ENCODE results near the gene TRAF7.
"Not testable (repeated sequence)": the region's sequence is repeated elsewhere in the genome, so short reads cannot be mapped to it uniquely, and the experiment has no call there.

The TRAF7 gene

DNA sequence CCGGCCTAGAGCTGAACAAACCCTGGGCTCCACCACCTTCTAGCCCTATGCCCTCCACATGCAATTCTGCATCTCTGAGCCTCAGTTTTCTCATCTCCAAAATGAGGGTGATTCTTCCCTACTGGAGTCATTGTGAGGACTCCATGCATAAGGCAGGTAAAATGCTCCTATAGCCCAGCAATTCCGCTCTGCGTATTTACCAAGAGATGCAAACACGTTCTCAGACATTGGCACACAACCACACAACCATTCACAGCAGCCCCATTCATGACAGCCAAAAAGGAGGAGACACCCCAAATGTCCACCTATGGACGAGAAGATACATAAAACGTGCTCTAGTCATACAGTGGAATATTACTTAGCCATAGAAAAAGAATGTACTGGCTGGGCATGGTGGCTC is 44.7 kb downstream of the TRAF7 start:
- H4K20me1 ChIP-seq (ENCODE audit: insufficient read depth, low read length, poor library complexity, severe bottlenecking), result no peaks in the 10 kb centered on the region
- no peak for TF ChIP-seq CTCF (conservative IDR thresholded peaks at IDR 0.05; ENCODE audit: low read length)
- TF ChIP-seq EZH2phosphoT487 (IDR thresholded peaks at IDR 0.05; ENCODE audit: borderline replicate concordance), result no peak
- no peaks in the 10 kb centered on the region for H3F3A ChIP-seq (ENCODE audit: low read depth)

DNA sequence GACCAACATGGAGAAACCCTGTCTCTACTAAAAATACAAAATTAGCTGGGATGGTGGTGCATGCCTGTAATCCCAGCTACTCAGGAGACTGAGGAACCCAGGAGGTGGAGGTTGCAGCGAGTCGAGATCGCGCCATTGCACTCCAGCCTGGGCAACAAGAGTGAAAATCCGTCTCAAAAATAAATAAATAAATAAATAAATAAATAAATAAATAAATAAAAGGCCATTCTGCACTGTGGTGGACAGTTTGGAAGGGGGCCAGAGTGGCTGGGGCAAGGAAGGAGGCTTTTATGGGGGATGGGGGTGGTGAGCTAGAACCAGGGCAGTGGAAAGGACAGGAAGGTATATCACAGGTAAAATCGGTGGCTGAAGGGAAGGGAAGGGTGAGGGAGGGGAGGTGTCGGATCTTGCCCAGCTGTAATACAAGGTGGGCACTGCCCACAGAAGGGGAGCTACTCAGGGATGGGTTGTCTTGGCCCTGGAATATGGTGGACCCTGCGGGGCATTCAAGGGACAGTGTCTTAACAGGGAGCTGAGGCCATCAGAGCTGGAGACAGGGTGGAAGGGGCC is 47.6 kb downstream of the TRAF7 start:
- not testable (repeated sequence) for H3K9me2 ChIP-seq (replicated peaks; ENCODE audit: low read depth, low read length); H3K9me3 ChIP-seq (ENCODE audit: insufficient read depth, low read depth, low read length); H3K4me1 ChIP-seq (ENCODE audit: insufficient read depth, low read length, poor library complexity, severe bottlenecking); H3K79me2 ChIP-seq (ENCODE audit: insufficient read depth, low read length); H3K9ac ChIP-seq (ENCODE audit: low read depth, low read length, poor library complexity, severe bottlenecking); H2AFZ ChIP-seq (ENCODE audit: low read length); H3K4me2 ChIP-seq (ENCODE audit: low read depth, low read length, poor library complexity, severe bottlenecking); H3K27me3 ChIP-seq (ENCODE audit: insufficient read depth, low read length, poor library complexity, severe bottlenecking); H4K20me1 ChIP-seq (ENCODE audit: insufficient read depth, low read length, poor library complexity, severe bottlenecking); H3F3A ChIP-seq (ENCODE audit: low read depth); H3K4me3 ChIP-seq (ENCODE audit: low read length, poor library complexity, severe bottlenecking); H3K36me3 ChIP-seq (ENCODE audit: insufficient read depth, low read length)

More for the DNA sequence above, 44.7 kb downstream of the TRAF7 start:
- Histone ChIP-seq H3K9ac (ENCODE audit: low read depth, low read length, poor library complexity, severe bottlenecking) (no peak overlapping the region), H3K27me3 (ENCODE audit: insufficient read depth, low read length, poor library complexity, severe bottlenecking) (no peaks in the 10 kb centered on the region), H3K4me3 (ENCODE audit: low read length, poor library complexity, severe bottlenecking) (no peak overlapping the region), H3K9me3 (ENCODE audit: insufficient read depth, low read depth, low read length) (no peaks in the 10 kb centered on the region), H3K9me2 (replicated peaks; ENCODE audit: low read depth, low read length) (no peaks in the 10 kb centered on the region), H3K4me1 (ENCODE audit: insufficient read depth, low read length, poor library complexity, severe bottlenecking) (no peaks in the 10 kb centered on the region), H3K4me2 (ENCODE audit: low read depth, low read length, poor library complexity, severe bottlenecking) (no peak overlapping the region), H3K36me3 (ENCODE audit: insufficient read depth, low read length) (no peaks in the 10 kb centered on the region), H2AFZ (ENCODE audit: low read length) (no peak overlapping the region), H3K79me2 (ENCODE audit: insufficient read depth, low read length) (no peaks in the 10 kb centered on the region)

DNA sequence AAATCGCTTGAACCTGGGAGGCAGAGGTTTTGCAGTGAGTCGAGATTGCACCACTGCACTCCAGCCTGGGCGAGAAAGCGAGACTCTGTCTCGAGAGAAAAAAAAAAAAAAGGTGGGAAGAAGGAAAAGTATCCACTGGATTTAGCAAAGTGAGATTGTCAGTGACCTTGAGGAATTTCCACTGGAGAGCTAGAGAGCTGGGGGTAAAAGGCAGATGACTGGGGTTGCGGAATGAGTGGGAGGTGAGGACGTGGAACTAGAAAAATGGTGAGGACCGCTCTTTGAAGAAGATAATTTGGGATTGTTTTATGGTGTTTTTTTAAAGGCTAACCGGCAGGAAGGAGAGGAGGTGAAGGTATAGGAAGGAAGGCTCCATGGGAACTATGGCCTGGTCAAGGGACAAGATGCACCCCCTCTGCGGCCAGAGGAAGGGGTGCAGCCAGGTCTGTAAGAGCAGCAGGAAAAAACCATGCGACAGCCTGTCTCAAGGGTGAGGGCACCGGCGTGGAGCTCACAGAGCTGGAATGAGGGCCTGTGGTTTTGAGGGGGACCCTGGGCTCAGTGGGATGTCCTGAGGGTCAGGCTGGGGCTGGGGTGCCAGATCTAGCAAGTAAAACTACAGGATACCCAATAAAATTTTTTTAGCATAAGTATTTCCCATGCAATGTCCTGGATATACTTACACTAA is 49.0 kb downstream of the TRAF7 start:
- peak overlapping the region; percentile 79 for H3K9ac ChIP-seq (ENCODE audit: low read depth, low read length, poor library complexity, severe bottlenecking)
- no peaks in the 10 kb centered on the region for H3K27me3 ChIP-seq (ENCODE audit: insufficient read depth, low read length, poor library complexity, severe bottlenecking)
- no peaks in the 10 kb centered on the region for H3K4me1 ChIP-seq (ENCODE audit: insufficient read depth, low read length, poor library complexity, severe bottlenecking)
- no peaks in the 10 kb centered on the region for H3K36me3 ChIP-seq (ENCODE audit: insufficient read depth, low read length)
- H3K4me2 ChIP-seq (ENCODE audit: low read depth, low read length, poor library complexity, severe bottlenecking), result peak overlapping the region; percentile 81
- no peaks in the 10 kb centered on the region for H4K20me1 ChIP-seq (ENCODE audit: insufficient read depth, low read length, poor library complexity, severe bottlenecking)
- peak overlapping the region; percentile 71 for H2AFZ ChIP-seq (ENCODE audit: low read length)
- no peaks in the 10 kb centered on the region for H3F3A ChIP-seq (ENCODE audit: low read depth)
- H3K9me3 ChIP-seq (ENCODE audit: insufficient read depth, low read depth, low read length), result no peaks in the 10 kb centered on the region
- H3K9me2 ChIP-seq (replicated peaks; ENCODE audit: low read depth, low read length), result no peaks in the 10 kb centered on the region
- H3K79me2 ChIP-seq (ENCODE audit: insufficient read depth, low read length), result peaks cover 6% of the 10 kb centered on the region; the same call in 1 of the 2 replicates
- TF ChIP-seq EZH2phosphoT487 (IDR thresholded peaks at IDR 0.05; ENCODE audit: borderline replicate concordance) (no peak), CTCF (conservative IDR thresholded peaks at IDR 0.05; ENCODE audit: low read length) (no peak)
- H3K4me3 ChIP-seq (ENCODE audit: low read length, poor library complexity, severe bottlenecking), result peak overlapping the region; percentile 82
